ENCODE measurements around the gene PIP4K2A.
"Not testable (repeated sequence)": the region's sequence is repeated elsewhere in the genome, so short reads cannot be mapped to it uniquely, and the experiment has no call there.

The PIP4K2A gene

GRCh38 chr10:22692119-22692518 lies 22.3 kb downstream of the PIP4K2A start:
- not testable (repeated sequence) for DNase-seq

- no peak for DNase-seq
Observed at GRCh38 chr10:22690614-22691431, 23.6 kb downstream of the PIP4K2A start.

DNA sequence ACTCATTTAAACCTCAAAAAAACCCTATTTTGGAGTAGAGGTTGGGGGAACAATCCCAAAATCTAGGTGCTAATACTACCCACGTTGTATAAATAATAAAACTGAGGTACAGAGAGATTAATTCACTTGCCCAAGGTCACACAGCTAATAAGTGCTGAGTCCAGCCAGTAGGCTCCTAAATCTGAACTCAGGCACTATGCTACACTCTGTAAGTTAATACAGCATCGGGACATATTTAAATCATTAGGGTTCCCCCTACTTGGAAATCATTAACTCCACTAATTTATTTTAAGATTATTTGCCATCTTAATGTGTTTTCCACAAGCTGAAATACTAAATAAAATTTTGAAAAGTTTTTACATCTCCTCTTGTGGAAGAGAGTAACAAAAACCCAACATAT lies 24.2 kb downstream of the PIP4K2A start:
- no peak for DNase-seq

DNA sequence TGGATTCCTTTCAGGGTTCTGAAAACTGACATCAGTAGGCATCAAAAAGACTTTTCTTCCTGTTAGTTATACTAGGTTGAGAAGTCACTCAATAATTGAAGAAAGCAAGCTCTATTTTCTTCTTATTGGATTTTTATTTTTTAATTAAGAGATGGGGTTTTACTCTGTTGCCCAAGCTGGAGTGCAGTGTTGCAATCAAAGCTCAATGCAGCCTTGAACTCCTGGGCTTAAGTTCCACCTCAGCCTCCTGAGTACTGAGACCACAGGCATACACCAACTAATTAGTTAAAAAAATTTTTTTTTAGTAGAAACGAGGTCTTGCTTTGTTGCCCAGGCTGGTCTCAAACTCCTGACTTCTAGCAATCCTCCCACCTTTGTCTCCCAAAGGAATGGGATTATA lies 28.0 kb downstream of the PIP4K2A start:
- no peak for DNase-seq

- DNase-seq, result no peak
Observed at GRCh38 chr10:22685926-22686325, 28.5 kb downstream of the PIP4K2A start.

DNA sequence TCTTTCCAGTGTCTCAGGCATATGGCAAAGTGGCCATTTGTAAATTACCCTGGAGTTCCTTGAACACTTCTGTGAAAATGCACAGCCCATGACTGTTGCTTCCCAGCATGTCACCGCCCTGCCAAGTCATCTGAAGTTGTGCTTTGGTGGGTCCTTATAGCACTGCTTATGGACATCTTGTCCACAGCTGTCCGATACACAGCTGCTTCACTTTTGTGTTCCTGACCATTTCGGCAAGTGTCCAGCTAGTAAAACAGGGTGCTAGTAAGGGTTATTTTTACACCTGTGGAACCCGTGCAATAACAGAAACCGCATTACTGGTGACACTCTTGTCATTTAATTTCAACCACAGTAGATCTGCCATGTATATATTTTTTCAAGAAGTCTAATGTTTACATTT lies 29.7 kb downstream of the PIP4K2A start:
- no peak for DNase-seq

- DNase-seq, result no peak
Observed at GRCh38 chr10:22683140-22683389, 31.3 kb downstream of the PIP4K2A start.

- DNase-seq, result no peak
Observed at GRCh38 chr10:22682237-22683139, 31.9 kb downstream of the PIP4K2A start.

GRCh38 chr10:22681783-22682183 lies 32.6 kb downstream of the PIP4K2A start:
- DNase-seq, result no peak

GRCh38 chr10:22681301-22681700 lies 33.1 kb downstream of the PIP4K2A start:
- no peak for DNase-seq

- no peak for DNase-seq
Observed at GRCh38 chr10:22679608-22680007, 34.8 kb downstream of the PIP4K2A start.

DNA sequence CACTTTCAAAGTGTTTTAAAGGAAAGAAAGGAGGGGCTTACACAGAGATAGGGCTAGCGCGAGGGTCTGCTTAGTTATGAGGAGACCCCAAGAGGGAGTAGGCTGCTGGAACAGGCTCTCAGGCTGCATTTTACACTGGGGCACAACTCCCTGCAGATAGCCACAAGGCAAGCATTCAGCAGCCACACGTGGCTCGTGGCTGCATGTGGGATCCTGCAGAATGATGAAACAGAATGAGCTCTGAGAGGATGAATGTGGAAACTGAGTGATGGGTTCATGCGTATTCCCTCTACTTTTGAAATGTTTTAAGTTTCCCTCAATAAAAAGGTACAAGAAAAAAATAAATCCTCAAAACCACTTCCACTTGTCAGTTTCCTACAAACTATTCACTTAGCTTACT lies 37.0 kb downstream of the PIP4K2A start:
- no peak for DNase-seq

- DNase-seq, result no peak
Observed at GRCh38 chr10:22676435-22676834, 37.9 kb downstream of the PIP4K2A start.

DNA sequence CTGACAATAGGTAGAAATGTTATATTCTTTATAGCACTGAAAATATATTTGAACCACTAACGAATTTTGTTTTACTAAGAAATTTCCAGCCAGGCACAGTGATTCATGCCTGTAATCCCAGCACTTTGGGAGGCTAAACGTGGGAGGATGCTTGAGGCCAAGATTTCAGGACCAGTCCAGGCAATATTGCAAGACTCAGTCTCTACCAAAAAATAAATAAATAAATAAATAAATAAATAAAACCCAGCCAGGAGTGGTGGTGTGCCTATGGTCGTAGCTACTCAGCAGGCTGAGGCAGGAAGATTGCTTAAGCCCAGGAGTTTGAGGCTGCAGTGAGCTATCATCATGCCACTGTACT lies 39.8 kb downstream of the PIP4K2A start:
- no peak for DNase-seq

- DNase-seq, result no peak
Observed at GRCh38 chr10:22673785-22674572, 40.4 kb downstream of the PIP4K2A start.

GRCh38 chr10:22673091-22673392 lies 41.3 kb downstream of the PIP4K2A start:
- DNase-seq, result no peak

- DNase-seq, result no peak
Observed at GRCh38 chr10:22672319-22673090, 41.9 kb downstream of the PIP4K2A start.

GRCh38 chr10:22670788-22671187 lies 43.6 kb downstream of the PIP4K2A start:
- DNase-seq, result no peak

- no peak for DNase-seq
Observed at GRCh38 chr10:22669163-22669711, 45.1 kb downstream of the PIP4K2A start.

- DNase-seq, result no peak
Observed at GRCh38 chr10:22667093-22667480, 47.3 kb downstream of the PIP4K2A start.

- no peak for DNase-seq
Observed at GRCh38 chr10:22666287-22667092, 47.9 kb downstream of the PIP4K2A start.

GRCh38 chr10:22665329-22665728 lies 49.0 kb downstream of the PIP4K2A start:
- DNase-seq, result no peak

Measured in DMS153 (cell line).